Measurements from ENCODE around the gene TRIM45. TPM values are rescaled to one million over a fixed set of nuclear protein-coding genes. Genes with fewer than 3 reads are reported as not detected.

Gene TRIM45
- 1 to 10 TPM; 2.4 to 6.8 (median 4.9) TPM for total RNA-seq
- polyA plus RNA-seq: 10 to 100 TPM; 18.2 to 30.1 TPM

DNA sequence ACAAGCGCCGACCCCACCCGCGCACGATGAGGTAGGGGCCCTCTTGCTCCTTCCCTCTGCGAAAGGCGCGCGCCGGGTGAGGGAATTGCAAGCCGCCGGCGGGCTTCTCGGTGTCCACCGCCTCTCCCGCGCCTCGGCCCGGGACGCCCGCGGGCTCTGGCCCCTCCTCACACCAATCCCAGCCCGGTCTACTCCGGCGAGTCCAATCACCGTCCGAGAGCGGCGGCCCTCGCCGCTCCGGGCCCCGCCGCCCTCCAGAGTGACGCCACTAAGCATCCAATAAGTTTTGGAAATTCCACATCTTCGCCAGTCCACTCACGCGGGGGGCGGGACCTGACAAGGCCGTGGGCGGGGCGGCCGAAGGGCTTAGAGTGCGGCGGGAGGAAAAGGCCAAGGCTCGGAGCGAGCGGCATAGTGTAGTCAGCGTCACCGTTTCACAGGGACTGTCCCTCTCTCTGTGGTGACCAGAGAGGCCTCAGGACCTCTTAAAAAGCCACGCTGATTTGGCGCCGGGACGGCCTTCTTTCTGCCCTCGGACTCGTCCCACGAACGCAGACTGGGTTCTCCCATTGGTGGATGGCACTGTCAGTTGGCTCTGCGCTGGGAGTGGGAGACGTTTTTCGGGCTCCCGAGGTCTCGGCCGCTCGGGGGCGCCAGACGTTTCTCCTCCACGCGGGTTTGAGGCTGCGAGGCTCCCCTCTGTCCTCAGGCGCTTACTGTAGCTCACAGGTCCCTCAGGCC is at the start of gene TRIM45:
TSS of gene TRIM45 (minus strand) at position 161 of the 741 bp plus-strand sequence. CDS start 548 bp downstream, outside the sequence.
- no peaks in the 10 kb centered on the region for H3K36me3 ChIP-seq
- DNase-seq (peak; percentile 96 to 97 (median 97)), FAIRE-seq (peak; percentile 49), ATAC-seq (peak; percentile 90 to 97 (median 94))
- peaks cover 4 to 15% (median 10%) of the 10 kb centered on the region in 3 donors for H3K4me1 ChIP-seq
- intact Hi-C loops (cut with DNase I): loop anchor here in 2 of 3 donors (10.0 kb wide), 2 partner anchors 47 to 57 kb away; partner anchors contain the start of gene TTF2 (in 1 of the 2)
- peak; percentile 41 to 67 (median 52) for TF ChIP-seq CTCF (IDR thresholded peaks at IDR 0.05)
- H3K27me3 ChIP-seq: no peaks in the 10 kb centered on the region
- 0 to 1% methylated on average over 64 to 71 of the region's 71 CpGs for WGBS, 2 donors
- H3K9me3 ChIP-seq: no peaks in the 10 kb centered on the region
- H3K27ac ChIP-seq: peak within 1 kb of the TSS; percentile 86 to 96 (median 91)
- H3K4me3 ChIP-seq: peak within 1 kb of the TSS; percentile 46 to 62 (median 57)

DNA sequence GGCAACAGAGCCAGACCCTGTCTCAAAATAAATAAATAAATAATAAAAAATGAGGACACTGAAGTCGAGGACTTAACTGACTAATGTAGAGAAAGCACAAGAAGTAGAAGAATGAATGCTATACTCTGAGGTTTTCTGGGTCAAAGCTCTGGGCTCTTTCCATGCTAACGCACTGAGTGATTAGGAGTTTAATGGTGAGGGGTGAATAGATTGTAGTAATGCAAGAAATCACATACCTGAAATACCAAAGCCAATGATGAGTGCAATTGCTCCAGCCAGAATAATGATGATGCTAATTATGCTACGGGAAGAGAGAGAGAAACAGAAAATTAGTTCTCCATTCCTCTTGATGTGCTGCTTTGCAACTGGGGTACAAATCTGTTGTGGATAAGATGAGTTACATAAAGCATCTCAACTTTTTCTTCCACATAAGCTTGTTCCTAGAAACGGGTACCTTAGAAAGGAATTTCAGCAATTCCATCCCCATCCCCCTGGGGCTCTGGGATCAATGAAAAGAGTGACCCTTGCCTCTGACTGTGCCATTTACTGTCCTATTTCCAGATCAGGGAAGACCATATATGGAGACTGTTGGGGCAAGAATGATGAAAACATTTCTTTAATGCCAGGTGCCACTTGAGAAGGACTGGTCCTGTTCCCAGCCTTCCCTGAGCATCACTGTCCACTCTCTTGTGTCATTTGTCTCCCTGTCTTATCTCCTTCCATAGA is 48.5 kb upstream of the TRIM45 start:
- Histone ChIP-seq H3K9me3 (no peaks in the 10 kb centered on the region), H3K4me3 (no peak overlapping the region), H3K27me3 (no peaks in the 10 kb centered on the region), H3K36me3 (no peaks in the 10 kb centered on the region), H3K27ac (no peak overlapping the region), H3K4me1 (peaks cover 0 to 5% (median 4%) of the 10 kb centered on the region in 3 donors)
- ATAC-seq (no peak), FAIRE-seq (no peak), DNase-seq (no peak)
- 71 to 75% methylated on average over 4 of the region's 4 CpGs for WGBS, 2 donors
- intact Hi-C loops (cut with DNase I): no loop called here
- TF ChIP-seq CTCF (IDR thresholded peaks at IDR 0.05): no peak

DNA sequence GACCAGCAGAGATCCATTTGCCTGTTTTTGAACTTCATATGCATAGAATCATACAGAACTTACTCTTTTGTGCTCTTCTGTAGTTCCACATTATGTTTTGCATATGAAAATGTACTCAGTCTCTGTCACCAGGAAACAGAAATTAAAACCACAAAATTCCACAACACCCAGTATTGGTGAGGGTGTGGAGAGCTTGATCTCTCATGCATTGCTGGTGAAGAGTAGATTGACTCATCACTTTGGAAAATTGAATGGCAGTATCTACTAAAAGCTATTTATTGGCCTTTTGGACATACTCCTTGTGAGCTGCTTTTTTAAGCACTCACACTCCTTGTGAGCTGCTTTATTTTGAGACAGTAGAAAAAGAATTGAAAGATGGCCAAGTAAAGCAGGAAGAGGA is 45.9 kb upstream of the TRIM45 start:
- Histone ChIP-seq H3K27ac (no peak overlapping the region), H3K36me3 (no peaks in the 10 kb centered on the region), H3K27me3 (no peaks in the 10 kb centered on the region), H3K4me1 (peaks cover 16 to 20% (median 20%) of the 10 kb centered on the region in 3 donors), H3K9me3 (no peaks in the 10 kb centered on the region), H3K4me3 (no peak overlapping the region)
- ATAC-seq (no peak), FAIRE-seq (no peak), DNase-seq (no peak)
- no peak for TF ChIP-seq CTCF (IDR thresholded peaks at IDR 0.05)
- intact Hi-C loops (cut with DNase I): no loop called here

DNA sequence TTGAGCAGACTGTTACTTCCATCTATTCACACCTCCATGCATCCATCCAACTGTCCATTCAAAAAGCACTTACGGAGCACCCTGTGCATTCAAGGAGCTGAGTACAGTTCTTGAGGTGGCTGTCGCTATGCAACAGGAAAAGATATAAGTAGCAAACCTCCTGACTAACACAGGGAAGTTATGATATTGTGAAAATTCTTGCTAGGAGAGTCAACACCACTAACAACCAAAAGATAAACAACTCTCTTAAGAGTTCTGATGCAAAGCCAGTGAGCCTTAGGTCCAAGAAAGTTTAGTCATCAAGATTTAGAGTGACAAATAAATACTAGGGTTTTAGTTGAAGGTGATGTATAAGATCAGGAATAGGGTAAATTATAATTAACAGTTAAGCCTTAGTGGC is 44.5 kb upstream of the TRIM45 start:
- ATAC-seq: no peak

More for the DNA sequence above, 44.5 kb upstream of the TRIM45 start:
- DNase-seq (no peak), FAIRE-seq (no peak)
- H3K27me3 ChIP-seq: no peaks in the 10 kb centered on the region
- peaks cover 26 to 29% (median 28%) of the 10 kb centered on the region in 3 donors for H3K4me1 ChIP-seq
- WGBS, 2 donors: 96 to 98% methylated on average over 2 of the region's 2 CpGs
- intact Hi-C loops (cut with DNase I): no loop called here
- no peak for TF ChIP-seq CTCF (IDR thresholded peaks at IDR 0.05)
- no peak overlapping the region for H3K27ac ChIP-seq
- H3K36me3 ChIP-seq: no peaks in the 10 kb centered on the region
- H3K4me3 ChIP-seq: no peak overlapping the region
- no peaks in the 10 kb centered on the region for H3K9me3 ChIP-seq
